GM19043 (cell line): ENCODE results near the gene IL1RL2.

Source experiments
- ATAC-seq: cut with Tn5 transposase; IDR thresholded peaks from one replicate; pipeline ENCODE4 v1.9.1; 2021; ENCODE audit warnings: low read depth; ENCODE audit not compliant: unreplicated experiment

The IL1RL2 gene

DNA sequence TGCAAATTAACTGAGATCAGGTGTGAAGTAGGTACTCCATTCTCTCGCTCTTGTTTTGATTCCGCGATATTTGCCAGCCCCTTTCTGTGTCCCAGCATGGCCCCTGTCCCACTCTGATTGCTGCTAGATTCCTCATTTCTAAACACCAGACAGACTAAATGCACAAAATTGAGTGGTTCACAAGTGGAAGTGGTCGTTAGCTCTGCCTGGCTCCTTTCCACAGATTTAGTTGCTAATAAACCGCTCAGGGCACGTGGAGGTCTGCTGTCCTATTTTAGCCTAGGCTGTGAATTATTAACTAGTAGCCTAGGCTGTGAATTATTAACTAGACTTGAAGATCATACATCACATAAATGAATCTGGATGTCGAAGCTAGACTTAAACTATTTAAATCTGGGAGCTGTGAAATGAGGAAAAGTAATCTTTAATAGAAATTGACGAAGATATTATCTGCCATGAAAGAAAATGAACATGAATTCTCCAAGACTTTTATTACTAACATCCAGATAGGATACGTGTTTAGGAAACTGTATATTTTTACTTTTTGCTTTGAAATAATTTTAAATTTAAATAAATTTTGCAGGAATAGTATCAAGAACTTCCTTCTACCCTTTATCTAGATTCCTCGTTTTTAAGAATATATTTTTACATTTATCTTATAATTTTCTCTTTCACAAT lies 3.7 kb downstream of the IL1RL2 start:
- ATAC-seq: no peak

DNA sequence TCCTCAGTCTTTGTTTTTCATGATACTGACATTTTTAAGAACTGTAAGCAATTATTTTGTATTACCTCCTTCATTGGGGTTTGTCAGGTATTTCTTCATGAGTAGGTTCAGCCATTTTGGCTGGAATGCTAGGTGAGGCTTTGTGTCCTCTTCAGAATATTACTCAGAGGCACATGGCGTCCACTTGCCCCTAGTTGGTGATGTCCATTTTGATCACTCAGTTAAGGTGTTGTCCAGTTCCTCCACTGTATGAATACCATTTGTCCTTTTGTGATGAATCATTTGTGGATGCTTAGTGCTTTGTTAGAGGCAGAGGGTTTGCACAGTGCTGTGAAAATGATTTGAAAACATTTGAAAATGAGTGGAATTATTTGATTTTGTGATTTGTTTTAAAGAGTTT lies 4.7 kb downstream of the IL1RL2 start:
- ATAC-seq: no peak

DNA sequence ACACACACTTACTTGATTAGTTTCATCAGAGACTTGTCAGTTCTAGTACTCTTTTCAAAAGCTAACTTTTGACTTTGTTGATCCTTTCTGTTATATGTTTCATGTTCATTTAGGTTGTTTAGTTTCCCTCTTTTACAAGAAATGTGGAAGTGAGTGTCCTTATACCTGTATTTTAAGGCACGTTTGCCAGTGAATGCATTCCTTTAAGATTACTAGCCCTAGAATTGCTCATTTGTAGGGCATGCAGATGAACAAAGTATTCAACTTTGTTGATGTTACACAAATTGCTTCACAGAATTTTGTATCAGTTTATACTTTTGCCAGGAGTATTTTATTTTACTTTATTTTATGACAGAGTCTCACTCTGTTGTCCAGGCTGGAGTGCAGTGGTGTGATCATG lies 6.3 kb downstream of the IL1RL2 start:
- no peak for ATAC-seq

DNA sequence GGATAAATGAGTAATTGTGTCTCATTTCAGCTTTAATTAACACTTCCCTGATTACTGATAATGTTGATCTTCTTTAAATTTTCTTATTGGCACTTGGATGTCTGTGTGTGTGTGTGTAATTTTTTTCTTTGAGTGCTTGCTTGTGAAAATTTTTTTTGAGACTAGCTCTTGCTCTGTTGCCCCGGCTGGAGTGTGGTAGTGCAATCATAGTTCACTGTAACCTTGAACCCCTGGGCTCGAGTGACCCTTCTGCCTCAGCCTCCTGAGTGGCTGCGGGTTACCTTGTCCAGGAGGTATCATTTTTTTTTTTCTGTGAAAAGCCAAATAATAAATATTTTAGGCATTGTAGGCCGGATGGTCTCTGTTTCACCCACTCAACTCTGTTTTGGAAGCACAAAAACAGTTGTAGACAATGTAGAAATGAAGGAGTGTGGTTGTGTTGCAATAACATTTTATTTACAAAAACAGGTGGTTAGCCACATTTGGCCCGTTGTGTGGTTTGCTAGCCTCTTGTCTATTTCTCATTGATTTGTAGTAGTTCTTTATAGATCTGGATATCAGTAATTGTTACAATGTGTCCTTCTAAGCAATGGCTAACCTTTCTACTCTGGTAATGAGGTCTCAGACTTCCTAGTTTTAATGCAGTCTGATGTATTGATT lies 7.9 kb downstream of the IL1RL2 start:
- no peak for ATAC-seq

DNA sequence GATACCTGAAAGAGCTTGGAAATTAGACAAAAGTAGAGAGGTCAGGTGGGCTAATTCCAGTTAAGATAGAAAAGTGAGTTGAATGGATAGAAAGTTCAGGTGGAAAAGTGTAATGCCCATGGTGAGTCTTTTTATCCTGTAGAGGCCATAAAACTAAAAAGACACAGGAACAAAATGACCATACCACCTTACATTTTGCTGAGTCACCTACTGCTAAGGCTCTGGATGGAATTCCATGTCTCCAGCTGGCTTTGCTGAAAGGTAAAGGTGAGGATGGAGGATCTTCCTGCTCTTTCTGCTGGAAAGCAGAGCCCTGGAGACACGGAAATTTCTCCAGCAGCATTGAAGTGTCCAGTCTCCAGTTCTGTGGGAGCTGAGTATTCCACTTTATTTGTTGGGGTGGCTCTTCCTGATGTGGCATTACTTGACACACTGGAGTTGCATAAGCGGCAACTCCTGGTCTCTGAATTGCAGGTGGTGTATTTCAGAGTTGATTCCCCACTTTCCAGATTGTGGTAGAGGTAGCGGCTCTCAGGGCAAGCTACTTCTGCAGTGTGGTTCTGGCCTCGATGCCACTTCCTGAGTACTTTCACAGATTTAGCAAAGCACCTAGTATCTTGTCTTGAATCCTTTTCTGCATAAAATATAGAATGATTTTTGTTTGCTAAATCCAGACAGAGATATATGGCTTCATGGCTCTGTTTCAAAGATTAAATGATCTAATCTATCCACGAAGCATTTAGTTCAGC lies 10.7 kb downstream of the IL1RL2 start:
- no peak for ATAC-seq

DNA sequence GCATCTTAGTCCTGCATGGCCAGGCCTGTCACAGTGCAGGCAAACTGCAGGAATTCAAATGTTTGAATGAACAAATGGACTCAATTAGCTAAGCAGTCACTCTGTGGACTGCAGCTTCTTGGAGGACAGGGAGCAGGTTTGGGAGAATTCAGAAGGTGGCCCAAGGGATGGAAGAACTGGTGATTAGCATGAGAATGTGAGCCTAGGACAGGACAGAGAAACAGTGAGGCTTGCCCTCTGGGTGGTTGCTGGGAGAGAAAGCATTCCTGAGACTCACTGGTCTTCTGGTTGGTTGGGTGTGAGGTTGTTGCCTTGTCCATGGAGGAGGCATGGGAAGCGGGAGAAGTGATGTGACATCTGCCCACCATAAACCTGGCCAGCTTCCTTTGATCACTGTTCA lies 13.7 kb downstream of the IL1RL2 start:
- ATAC-seq: no peak

DNA sequence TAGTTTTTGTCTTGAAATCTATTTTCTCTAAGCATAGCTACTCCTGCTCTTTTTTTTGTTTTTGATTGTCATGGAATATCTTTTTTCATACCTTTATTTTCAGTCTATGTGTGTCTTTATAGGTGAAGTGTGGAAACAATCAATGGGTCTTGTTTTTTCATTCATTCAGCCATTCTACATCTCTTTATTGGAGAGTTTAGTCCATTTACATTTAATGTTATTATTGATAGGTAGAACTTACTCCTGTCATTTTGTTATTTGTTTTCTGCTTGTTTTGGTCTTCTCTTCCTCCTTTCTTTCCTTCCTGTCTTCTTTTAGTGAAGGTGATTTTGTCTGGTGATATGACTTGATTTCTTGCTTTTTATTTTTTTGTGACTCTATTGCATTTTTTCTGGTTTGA lies 17.8 kb downstream of the IL1RL2 start:
- ATAC-seq: no peak

DNA sequence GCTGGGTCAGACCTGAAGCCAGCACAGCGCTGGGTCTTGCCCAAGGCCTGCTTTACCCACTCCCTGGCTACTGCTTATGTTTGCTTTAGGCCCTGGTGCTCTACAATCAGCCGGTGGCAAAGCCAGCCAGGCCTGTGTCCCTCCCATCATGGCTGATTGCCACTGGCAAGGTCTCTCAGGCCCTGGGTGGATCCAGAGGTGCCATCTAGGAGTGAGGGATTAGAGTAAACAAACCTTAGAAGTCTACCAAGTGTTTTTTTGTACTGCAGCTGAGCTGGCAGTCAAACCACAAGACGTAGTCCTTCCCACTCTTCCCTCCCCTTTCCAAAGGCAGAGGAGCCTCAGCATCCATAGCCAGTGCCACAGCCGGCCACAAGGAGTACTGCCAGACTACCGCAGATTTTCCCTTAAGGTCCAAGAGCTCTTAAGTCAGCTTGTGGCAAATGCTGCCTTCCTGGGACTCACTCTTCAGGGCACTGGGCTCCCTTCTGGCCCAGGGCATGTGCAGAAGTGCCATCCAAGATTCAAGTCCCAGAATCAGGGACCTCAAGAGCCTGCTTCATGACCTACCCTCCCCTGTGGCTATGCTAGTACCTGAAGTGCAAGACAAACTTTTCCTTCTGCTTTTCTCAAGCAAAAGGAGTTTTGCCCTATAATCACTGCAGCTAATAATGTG lies 20.0 kb downstream of the IL1RL2 start:
- no peak for ATAC-seq

DNA sequence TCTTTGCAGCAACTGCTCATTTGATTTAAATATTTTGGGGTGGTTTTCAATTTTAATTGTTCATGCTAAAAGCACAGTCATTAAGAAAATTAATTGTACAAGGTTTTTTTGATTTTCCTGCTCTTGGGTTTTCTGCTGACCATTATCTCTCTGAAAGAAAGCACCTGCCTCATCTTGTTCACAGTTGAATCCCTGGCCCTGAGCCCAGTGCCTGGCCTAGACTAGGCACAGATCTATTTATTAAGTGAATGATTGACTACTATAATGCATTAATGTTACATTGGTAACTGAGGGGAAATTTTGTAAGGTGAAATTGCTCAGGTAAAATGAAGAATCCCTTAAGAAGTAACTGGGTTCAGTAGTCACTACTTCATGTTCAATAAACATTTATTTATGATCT lies 22.0 kb downstream of the IL1RL2 start:
- no peak for ATAC-seq

DNA sequence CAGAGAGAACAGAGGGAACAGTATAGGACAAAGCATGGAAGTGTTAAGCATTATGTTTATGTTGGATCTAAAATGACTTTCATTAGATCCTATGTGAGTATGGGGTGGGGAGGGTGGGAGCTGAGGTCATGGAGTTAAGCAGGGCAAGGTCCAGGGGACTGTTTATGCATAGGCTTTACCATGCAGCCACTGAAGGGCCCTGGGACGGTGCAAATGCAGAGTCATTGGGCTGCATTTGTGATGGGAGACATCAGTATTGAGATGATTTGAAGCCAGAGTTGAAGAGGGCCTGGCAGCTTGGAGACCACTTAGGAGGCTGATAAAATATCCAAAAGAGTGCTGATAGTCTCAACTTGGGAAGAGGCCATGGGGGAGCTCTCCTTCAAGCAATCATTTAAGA lies 22.7 kb downstream of the IL1RL2 start:
- ATAC-seq: no peak

DNA sequence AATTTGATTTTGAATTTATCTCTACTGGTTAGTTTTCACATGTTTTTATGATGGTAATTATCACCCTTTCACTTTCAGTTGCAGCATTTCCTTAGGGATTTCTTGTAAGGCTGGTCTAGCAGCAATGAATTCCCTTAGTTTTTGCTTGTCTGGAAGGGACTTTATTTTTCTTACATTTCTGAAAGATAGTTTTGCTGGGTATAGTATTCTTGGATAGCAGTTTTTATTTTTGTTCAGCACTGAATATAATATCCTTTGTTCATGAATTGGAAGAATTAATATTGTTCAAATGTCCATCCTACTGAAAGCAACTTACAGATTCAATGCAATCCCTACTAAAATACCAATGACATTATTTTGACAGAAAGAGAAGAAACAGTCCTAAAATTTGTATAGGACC lies 30.2 kb downstream of the IL1RL2 start:
- ATAC-seq: no peak

DNA sequence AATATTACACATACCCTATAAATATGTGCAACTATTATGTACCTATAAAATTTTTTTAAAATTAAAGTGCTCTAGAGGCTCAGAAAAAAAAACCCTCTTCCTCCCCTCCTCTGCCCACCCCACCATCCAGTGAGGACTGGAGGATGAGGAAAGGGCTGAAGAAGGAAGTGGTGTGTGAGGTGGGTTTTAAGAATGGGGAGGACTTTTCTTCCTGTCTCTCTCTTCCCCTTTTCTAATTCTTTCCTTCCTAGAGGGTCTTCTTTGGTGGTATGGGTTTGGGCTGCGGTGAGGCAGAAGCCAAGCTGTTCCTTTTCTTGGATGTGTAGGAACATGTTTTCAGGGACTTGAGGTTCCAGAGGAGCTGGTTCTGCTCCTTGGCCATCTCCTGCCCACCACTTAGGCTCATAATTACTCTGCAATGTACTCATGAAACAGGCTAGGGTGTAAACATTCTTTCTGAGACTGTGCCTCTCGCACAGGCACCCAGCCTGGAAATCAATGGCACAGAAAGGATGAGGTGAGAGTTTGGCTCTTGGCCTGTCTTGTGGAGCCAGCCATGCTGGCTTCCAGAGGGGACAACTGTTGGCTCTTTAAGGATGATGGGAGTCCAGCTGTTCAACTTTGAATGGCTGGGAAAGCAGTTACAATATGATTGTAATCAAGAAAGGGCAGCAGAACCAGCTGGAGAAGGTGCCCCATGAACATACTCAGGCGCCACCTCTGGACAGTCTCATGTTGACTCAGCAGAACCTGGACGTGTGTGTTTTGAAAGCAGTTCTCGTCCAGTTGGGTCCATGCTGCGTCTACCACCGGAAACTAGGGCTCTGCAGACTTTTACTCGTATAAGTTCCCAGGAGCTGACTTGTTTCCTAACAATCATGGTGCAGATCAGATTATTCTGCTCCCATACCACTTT lies 38.3 kb downstream of the IL1RL2 start:
- no peak for ATAC-seq

DNA sequence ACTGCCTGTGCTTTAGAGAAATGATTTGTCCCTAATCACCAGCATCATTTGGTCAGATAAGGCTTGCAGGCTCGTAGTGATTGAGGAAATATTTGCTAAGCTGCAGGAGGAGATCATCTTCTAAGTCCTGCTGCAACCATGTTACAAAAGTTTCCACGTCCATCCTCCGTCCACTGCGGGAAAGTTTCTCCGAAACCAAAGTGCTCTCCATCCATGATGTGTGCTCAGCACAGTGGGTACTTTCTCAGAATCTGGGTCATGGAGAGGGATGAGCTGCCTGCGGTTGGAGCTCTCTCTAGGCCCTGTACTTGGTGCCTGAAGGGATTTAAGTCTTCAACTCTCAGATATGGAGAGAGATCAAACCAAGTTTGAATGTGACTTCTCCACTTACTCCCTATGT lies 39.3 kb downstream of the IL1RL2 start:
- no peak for ATAC-seq

DNA sequence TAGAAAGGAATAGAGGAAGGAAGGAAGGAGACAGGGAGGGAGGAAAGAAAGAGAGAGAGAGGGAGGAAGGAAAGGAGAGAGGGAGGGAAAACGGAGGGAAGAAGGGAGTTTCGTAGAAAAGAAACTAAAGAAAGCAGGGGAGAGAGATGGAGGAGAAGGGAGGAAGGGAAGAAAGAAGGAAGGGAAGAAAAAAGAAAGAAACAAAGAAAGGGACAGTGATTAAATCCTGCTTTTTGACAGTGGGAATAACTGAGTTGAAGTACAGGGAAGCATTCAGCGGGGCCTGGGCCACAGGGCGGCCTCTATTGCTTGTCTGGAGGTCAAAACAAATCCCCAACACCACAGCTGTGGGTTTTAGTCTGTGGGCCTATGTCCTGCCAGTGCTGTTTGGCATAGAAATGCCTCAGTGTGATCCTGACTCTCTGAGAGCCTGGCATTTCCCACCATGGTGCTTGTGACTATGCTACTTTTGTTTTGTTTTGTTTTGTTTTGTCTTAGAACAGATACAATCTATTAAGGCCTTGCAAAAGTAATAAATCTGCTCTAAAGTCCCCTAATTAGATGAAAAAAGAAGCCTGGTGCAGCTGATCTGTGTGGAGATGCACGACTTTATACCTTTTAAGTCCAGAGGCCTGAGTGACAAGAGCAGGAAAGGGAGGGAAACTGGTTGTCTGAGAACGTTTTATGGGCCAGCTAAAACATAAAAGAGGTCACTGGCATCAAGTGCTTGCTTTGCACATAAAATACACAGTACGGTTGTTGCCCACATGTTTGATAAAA lies 40.0 kb downstream of the IL1RL2 start:
- ATAC-seq: no peak

DNA sequence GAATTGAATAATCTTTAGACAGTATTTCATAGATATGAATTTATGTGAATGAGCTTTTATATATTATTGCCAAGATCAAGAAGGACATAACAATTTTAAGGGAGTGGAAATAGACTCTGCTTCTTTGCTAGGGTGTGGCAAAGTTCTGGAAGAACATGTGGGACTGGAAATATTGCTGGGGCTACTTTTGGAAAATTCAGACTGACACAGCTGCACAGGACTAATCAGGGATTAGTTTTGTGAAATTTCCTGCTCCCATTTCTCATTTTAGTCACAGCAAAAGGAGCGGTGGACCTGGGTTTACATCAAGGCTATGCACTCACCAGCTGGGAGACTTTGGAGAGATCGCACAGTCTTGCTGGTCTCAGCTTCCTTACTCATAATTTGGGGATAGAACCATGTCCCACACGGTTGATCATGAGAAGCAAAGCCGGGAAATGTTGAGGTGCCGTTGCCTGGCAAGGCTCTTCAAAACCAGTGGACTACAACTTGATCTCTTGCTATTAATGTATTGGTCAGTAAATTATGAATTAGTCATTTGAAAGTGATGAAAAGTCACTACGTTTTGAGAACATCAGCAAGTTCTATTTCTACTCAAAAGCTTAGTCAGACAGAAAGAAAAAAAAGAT lies 42.4 kb downstream of the IL1RL2 start:
- ATAC-seq: no peak

DNA sequence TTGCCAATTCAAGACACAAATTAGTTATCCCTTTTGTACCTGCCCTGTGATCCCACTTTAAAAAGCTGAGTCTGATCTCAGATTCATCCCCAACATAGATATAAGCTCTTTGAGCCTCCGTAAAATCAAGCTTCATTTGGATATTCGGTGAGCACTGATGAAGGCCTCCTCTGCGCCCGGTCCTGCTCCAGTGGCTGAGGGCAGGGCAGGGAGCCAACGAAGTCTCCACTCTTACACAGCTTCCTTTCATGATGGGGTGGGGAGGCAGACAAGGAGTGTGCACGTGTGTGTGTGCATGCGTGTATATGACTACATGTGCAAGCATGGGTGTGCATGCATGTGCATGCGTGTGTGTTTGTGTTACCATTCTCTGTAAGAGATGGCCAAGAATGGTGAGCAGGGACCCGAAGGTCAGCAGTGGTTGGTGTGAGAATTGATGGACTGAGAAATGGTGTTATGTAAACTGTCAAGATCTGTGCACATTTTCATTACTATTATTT lies 43.6 kb downstream of the IL1RL2 start:
- no peak for ATAC-seq

DNA sequence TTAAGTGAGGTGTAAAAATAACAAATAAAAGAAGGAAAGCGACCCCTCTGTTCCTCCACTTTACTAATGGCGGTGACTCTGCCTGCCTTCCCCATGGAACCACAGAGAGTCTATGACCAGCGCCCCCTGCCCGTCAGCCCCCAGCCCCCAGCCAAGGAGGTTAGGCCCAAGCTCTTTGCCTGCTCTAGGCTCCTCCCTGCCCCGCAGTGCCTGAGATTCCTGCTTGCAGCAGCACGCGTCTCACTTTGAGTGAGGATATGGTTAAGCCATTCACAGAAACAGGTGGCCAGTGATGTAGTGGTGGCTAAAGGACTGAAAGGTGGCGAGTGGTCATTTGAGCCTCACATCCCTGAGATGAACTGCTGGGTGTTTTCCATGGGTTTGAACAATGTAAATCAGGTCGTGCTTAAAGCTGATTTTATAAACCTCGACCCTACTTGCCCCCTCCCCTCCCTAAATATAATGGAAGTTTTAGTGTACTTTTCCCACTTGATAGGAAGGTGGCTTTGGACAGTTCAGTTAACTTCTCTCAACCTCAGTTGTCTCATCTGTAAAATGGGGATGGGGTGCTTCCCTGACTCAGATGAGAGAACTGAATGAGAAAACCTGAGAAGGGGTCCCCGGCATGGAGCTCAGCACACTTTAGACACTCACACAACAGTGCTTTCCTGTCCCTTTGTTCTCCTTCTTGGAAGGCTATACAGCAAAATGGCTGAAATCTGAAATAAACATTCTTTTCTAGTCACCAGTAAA lies 46.5 kb downstream of the IL1RL2 start:
- ATAC-seq: no peak

DNA sequence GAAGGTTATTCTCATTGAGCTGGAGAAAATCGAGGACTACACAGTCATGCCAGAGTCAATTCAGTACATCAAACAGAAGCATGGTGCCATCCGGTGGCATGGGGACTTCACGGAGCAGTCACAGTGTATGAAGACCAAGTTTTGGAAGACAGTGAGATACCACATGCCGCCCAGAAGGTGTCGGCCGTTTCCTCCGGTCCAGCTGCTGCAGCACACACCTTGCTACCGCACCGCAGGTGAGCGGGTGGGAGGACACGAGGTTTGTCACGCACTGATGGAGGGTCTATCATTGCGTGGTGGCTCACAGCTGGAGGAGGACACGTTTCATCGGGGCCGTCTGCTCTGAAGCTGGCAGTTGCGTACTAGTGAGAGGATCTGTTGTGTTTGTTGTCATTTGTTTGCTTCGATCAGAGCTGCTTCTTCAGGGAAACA lies 48.2 kb downstream of the IL1RL2 start:
- no peak for ATAC-seq
